ENCODE data around the gene ARHGAP26.

The ARHGAP26 gene

DNA sequence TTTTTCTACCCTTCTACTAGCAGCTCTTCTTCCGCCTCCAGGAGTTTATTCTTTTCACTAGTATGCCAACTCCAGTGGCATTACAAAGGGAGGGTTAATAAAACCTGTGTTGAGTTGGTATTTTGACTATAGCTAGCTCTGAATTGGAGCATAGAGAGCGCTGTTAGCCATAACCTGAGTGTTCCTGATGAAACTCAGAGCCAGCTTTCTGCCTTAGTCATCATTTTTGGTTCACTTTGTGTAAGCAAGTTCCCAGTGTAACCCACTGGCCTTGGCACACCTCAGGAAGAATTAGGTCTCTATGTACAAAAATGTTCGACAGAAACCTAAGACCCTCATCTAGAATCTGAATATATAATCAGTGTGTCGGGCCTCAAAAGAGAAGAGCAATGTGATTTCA lies 394.4 kb downstream of the ARHGAP26 start:
- no peaks in the 10 kb centered on the region for H3K27me3 ChIP-seq (ENCODE audit: control insufficient read depth in 5 of 5, insufficient read depth in 4 of 5, low read length in 5 of 5)
- H3K36me3 ChIP-seq (ENCODE audit: control insufficient read depth in 5 of 5, insufficient read depth in 5 of 5, low read length in 5 of 5), result no peaks in the 10 kb centered on the region
- no peak overlapping the region for H3K4me3 ChIP-seq (ENCODE audit: low read depth in 1 of 5, low read length in 5 of 5)
- no peak overlapping the region for H3K9ac ChIP-seq (ENCODE audit: low read length in 5 of 5)
- H3K9me3 ChIP-seq (ENCODE audit: control insufficient read depth in 5 of 5, low read length in 5 of 5), result no peaks in the 10 kb centered on the region
- H3K27ac ChIP-seq (ENCODE audit: low read depth, low read length), result no peak overlapping the region
- H3K4me1 ChIP-seq (ENCODE audit: control insufficient read depth in 5 of 5, insufficient read depth in 5 of 5, low read length in 5 of 5), result no peaks in the 10 kb centered on the region

- Histone ChIP-seq H3K27me3 (ENCODE audit: control insufficient read depth in 5 of 5, insufficient read depth in 4 of 5, low read length in 5 of 5) (no peaks in the 10 kb centered on the region), H3K4me1 (ENCODE audit: control insufficient read depth in 5 of 5, insufficient read depth in 5 of 5, low read length in 5 of 5) (no peaks in the 10 kb centered on the region), H3K36me3 (ENCODE audit: control insufficient read depth in 5 of 5, insufficient read depth in 5 of 5, low read length in 5 of 5) (no peaks in the 10 kb centered on the region), H3K9me3 (ENCODE audit: control insufficient read depth in 5 of 5, low read length in 5 of 5) (no peaks in the 10 kb centered on the region), H3K9ac (ENCODE audit: low read length in 5 of 5) (no peak overlapping the region), H3K27ac (ENCODE audit: low read depth, low read length) (no peak overlapping the region), H3K4me3 (ENCODE audit: low read depth in 1 of 5, low read length in 5 of 5) (no peak overlapping the region)
Measured at GRCh38 chr5:143165049-143165880, 395.1 kb downstream of the ARHGAP26 start.

DNA sequence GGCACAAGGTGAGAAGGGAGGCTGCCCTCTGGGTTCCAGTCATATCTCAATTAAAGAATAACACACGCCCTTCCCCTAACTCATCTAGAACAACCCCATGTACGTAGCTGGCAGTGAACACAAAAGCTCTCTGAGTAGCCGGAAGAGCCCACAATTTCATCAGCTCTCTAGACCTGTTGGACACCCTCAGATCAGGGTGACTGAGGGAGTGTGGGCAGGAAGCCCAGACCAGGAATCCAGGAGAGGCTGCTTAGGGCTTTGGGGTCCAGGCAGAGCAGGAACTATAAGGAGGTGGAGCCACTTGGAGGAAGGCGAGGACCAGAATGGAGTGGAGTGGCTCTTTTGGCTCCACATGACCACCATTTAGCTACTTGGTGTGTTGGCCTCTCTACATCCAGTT lies 395.9 kb downstream of the ARHGAP26 start:
- Histone ChIP-seq H3K27me3 (ENCODE audit: control insufficient read depth in 5 of 5, insufficient read depth in 4 of 5, low read length in 5 of 5) (no peaks in the 10 kb centered on the region), H3K36me3 (ENCODE audit: control insufficient read depth in 5 of 5, insufficient read depth in 5 of 5, low read length in 5 of 5) (no peaks in the 10 kb centered on the region), H3K9me3 (ENCODE audit: control insufficient read depth in 5 of 5, low read length in 5 of 5) (no peaks in the 10 kb centered on the region), H3K4me3 (ENCODE audit: low read depth in 1 of 5, low read length in 5 of 5) (no peak overlapping the region), H3K27ac (ENCODE audit: low read depth, low read length) (no peak overlapping the region), H3K9ac (ENCODE audit: low read length in 5 of 5) (no peak overlapping the region), H3K4me1 (ENCODE audit: control insufficient read depth in 5 of 5, insufficient read depth in 5 of 5, low read length in 5 of 5) (peaks cover 0 to under 1% (median 0%) of the 10 kb centered on the region in 5 donors)

GRCh38 chr5:143166661-143167420 lies 396.7 kb downstream of the ARHGAP26 start:
- no peak overlapping the region for H3K27ac ChIP-seq (ENCODE audit: low read depth, low read length)
- H3K4me1 ChIP-seq (ENCODE audit: control insufficient read depth in 5 of 5, insufficient read depth in 5 of 5, low read length in 5 of 5), result peaks cover 0 to 8% (median 0%) of the 10 kb centered on the region in 5 donors
- H3K36me3 ChIP-seq (ENCODE audit: control insufficient read depth in 5 of 5, insufficient read depth in 5 of 5, low read length in 5 of 5), result no peaks in the 10 kb centered on the region
- no peak overlapping the region for H3K4me3 ChIP-seq (ENCODE audit: low read depth in 1 of 5, low read length in 5 of 5)
- no peaks in the 10 kb centered on the region for H3K9me3 ChIP-seq (ENCODE audit: control insufficient read depth in 5 of 5, low read length in 5 of 5)
- H3K9ac ChIP-seq (ENCODE audit: low read length in 5 of 5), result no peak overlapping the region
- no peaks in the 10 kb centered on the region for H3K27me3 ChIP-seq (ENCODE audit: control insufficient read depth in 5 of 5, insufficient read depth in 4 of 5, low read length in 5 of 5)

- H3K4me3 ChIP-seq (ENCODE audit: low read depth in 1 of 5, low read length in 5 of 5), result no peak overlapping the region
- no peaks in the 10 kb centered on the region for H3K36me3 ChIP-seq (ENCODE audit: control insufficient read depth in 5 of 5, insufficient read depth in 5 of 5, low read length in 5 of 5)
Measured at GRCh38 chr5:143168171-143168741, 398.1 kb downstream of the ARHGAP26 start.

GRCh38 chr5:143168921-143169810 lies 399.0 kb downstream of the ARHGAP26 start:
- Histone ChIP-seq H3K9me3 (ENCODE audit: control insufficient read depth in 5 of 5, low read length in 5 of 5) (no peaks in the 10 kb centered on the region), H3K27ac (ENCODE audit: low read depth, low read length) (no peak overlapping the region), H3K27me3 (ENCODE audit: control insufficient read depth in 5 of 5, insufficient read depth in 4 of 5, low read length in 5 of 5) (no peaks in the 10 kb centered on the region), H3K9ac (ENCODE audit: low read length in 5 of 5) (no peak overlapping the region), H3K4me3 (ENCODE audit: low read depth in 1 of 5, low read length in 5 of 5) (no peak overlapping the region), H3K36me3 (ENCODE audit: control insufficient read depth in 5 of 5, insufficient read depth in 5 of 5, low read length in 5 of 5) (peaks cover 0 to 7% (median 0%) of the 10 kb centered on the region in 5 donors), H3K4me1 (ENCODE audit: control insufficient read depth in 5 of 5, insufficient read depth in 5 of 5, low read length in 5 of 5) (peaks cover 0 to 10% (median 0%) of the 10 kb centered on the region in 5 donors)

More at GRCh38 chr5:143168171-143168741, 398.1 kb downstream of the ARHGAP26 start:
- H3K4me1 ChIP-seq (ENCODE audit: control insufficient read depth in 5 of 5, insufficient read depth in 5 of 5, low read length in 5 of 5), result peaks cover 0 to 10% (median 0%) of the 10 kb centered on the region in 5 donors
- H3K9ac ChIP-seq (ENCODE audit: low read length in 5 of 5), result no peak overlapping the region
- no peaks in the 10 kb centered on the region for H3K27me3 ChIP-seq (ENCODE audit: control insufficient read depth in 5 of 5, insufficient read depth in 4 of 5, low read length in 5 of 5)
- no peaks in the 10 kb centered on the region for H3K9me3 ChIP-seq (ENCODE audit: control insufficient read depth in 5 of 5, low read length in 5 of 5)
- no peak overlapping the region for H3K27ac ChIP-seq (ENCODE audit: low read depth, low read length)

GRCh38 chr5:143170104-143170503 lies 399.9 kb downstream of the ARHGAP26 start:
- Histone ChIP-seq H3K4me3 (ENCODE audit: low read depth in 1 of 5, low read length in 5 of 5) (no peak overlapping the region), H3K9ac (ENCODE audit: low read length in 5 of 5) (no peak overlapping the region), H3K4me1 (ENCODE audit: control insufficient read depth in 5 of 5, insufficient read depth in 5 of 5, low read length in 5 of 5) (peaks cover 0 to 10% (median 0%) of the 10 kb centered on the region in 5 donors), H3K27ac (ENCODE audit: low read depth, low read length) (no peak overlapping the region), H3K27me3 (ENCODE audit: control insufficient read depth in 5 of 5, insufficient read depth in 4 of 5, low read length in 5 of 5) (no peaks in the 10 kb centered on the region), H3K36me3 (ENCODE audit: control insufficient read depth in 5 of 5, insufficient read depth in 5 of 5, low read length in 5 of 5) (peaks cover 0 to 9% (median 0%) of the 10 kb centered on the region in 5 donors), H3K9me3 (ENCODE audit: control insufficient read depth in 5 of 5, low read length in 5 of 5) (no peaks in the 10 kb centered on the region)

- peaks cover 0 to 10% (median 0%) of the 10 kb centered on the region in 5 donors for H3K4me1 ChIP-seq (ENCODE audit: control insufficient read depth in 5 of 5, insufficient read depth in 5 of 5, low read length in 5 of 5)
- no peaks in the 10 kb centered on the region for H3K27me3 ChIP-seq (ENCODE audit: control insufficient read depth in 5 of 5, insufficient read depth in 4 of 5, low read length in 5 of 5)
- H3K36me3 ChIP-seq (ENCODE audit: control insufficient read depth in 5 of 5, insufficient read depth in 5 of 5, low read length in 5 of 5), result peaks cover 0 to 9% (median 0%) of the 10 kb centered on the region in 5 donors
- H3K27ac ChIP-seq (ENCODE audit: low read depth, low read length), result no peak overlapping the region
- no peak overlapping the region for H3K9ac ChIP-seq (ENCODE audit: low read length in 5 of 5)
- no peaks in the 10 kb centered on the region for H3K9me3 ChIP-seq (ENCODE audit: control insufficient read depth in 5 of 5, low read length in 5 of 5)
- no peak overlapping the region for H3K4me3 ChIP-seq (ENCODE audit: low read depth in 1 of 5, low read length in 5 of 5)
Measured at GRCh38 chr5:143170977-143171376, 400.8 kb downstream of the ARHGAP26 start.

DNA sequence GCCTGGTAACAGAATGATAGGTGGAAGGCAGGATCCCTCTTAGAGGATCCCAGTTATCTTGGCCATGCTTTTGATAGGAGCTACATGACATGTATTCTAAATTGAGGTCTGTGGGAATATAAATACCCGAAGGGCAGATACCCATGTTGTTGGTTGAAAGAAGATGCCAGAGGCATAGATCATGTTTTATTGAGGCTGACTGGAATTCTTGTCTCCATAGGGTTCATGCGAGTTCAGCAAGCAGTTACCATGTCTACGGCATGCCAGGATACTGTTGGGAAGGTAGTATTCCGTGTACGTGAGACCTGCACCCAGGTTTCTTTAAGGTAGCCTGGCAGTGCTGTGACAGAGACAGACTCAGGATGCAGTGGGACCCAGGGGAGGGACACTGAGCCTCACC lies 402.6 kb downstream of the ARHGAP26 start:
- Histone ChIP-seq H3K36me3 (ENCODE audit: control insufficient read depth in 5 of 5, insufficient read depth in 5 of 5, low read length in 5 of 5) (peaks cover 0 to 9% (median 0%) of the 10 kb centered on the region in 5 donors), H3K9me3 (ENCODE audit: control insufficient read depth in 5 of 5, low read length in 5 of 5) (no peaks in the 10 kb centered on the region), H3K27me3 (ENCODE audit: control insufficient read depth in 5 of 5, insufficient read depth in 4 of 5, low read length in 5 of 5) (no peaks in the 10 kb centered on the region), H3K4me1 (ENCODE audit: control insufficient read depth in 5 of 5, insufficient read depth in 5 of 5, low read length in 5 of 5) (peaks cover 0 to 10% (median 5%) of the 10 kb centered on the region in 5 donors), H3K9ac (ENCODE audit: low read length in 5 of 5) (no peak overlapping the region), H3K4me3 (ENCODE audit: low read depth in 1 of 5, low read length in 5 of 5) (no peak overlapping the region), H3K27ac (ENCODE audit: low read depth, low read length) (no peak overlapping the region)
